GM12878 (cell line): ENCODE measurements around the gene TBRG1.

Experiments
- CTCF ChIP-seq, 3 experiments: IDR thresholded peaks in 2 of 3; conservative IDR thresholded peaks in 1 of 3; 2 replicates each; pipeline ENCODE4 v1.5.1; 2011; ENCODE audit warnings: low read depth in 3 of 3, low read length in 3 of 3, mild to moderate bottlenecking in 3 of 3, control low read depth in 2 of 3, moderate library complexity in 2 of 3, inconsistent platforms in 1 of 3, mixed read lengths in 1 of 3; ENCODE audit not compliant: control insufficient read depth in 2 of 3, insufficient read depth in 1 of 3; ENCODE audit errors: extremely low read depth in 1 of 3
- ESRRA ChIP-seq: IDR thresholded peaks from 2 replicates; pipeline ENCODE4 v1.6.1; 2012; ENCODE audit warnings: mild to moderate bottlenecking, low read length, improper control_type of control experiment
- HDAC2 ChIP-seq: fragments of 200-600 bp; sonication (generic); IDR thresholded peaks from 2 replicates; pipeline ENCODE4 v1.6.1; 2017
- HDAC6 ChIP-seq: fragments of 200-600 bp; sonication (generic); IDR thresholded peaks from one replicate; pipeline ENCODE4 v1.8.0; 2017; ENCODE audit warnings: antibody characterized with exemption; ENCODE audit not compliant: unreplicated experiment
- PML ChIP-seq: IDR thresholded peaks from 2 replicates; pipeline ENCODE4 v1.6.1; 2012; ENCODE audit warnings: low read length, inconsistent platforms
- PRDM15 ChIP-seq: fragments of 450-650 bp; formaldehyde crosslinking; IDR thresholded peaks from 2 replicates; pipeline ENCODE4 v1.4.0; 2020; ENCODE audit warnings: mild to moderate bottlenecking, moderate library complexity

DNA sequence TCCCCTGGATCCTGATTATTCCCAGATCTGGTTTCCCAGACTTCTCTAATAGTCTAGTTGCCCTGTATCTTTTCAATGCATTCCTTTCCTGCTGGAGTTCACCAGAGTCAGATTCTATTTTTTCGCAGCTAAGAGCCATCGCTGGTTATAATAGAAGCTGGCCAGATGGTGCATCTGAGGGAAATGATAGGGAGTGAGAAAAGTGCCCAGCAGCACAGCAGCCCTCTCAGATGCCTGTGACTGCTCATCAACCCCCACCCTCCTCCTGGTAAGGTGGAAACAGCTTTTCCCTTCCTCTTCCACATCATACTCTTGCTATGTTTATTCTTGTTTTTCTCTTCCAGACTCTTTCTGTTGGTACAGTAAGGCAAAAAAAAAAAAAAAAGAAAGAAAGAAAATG lies 40.1 kb upstream of the TBRG1 start:
- TF ChIP-seq HDAC6: no peak
- no peak for TF ChIP-seq CTCF (IDR thresholded peaks at IDR 0.05 in 2 of 3, conservative IDR thresholded peaks at IDR 0.05 in 1 of 3; ENCODE audit: control insufficient read depth in 2 of 3, extremely low read depth in 1 of 3, insufficient read depth in 1 of 3, low read depth in 3 of 3, low read length in 3 of 3)
- no peak for TF ChIP-seq ESRRA
- no peak for TF ChIP-seq PML
- no peak for TF ChIP-seq PRDM15 (CRISPR knock-in tag)
- TF ChIP-seq HDAC2: no peak
